OCI-LY7 (cell line): ENCODE data around the gene IMMP2L.

Experiments used
- EZH2phosphoT487 ChIP-seq: fragments of 200-600 bp; sonication (generic); IDR thresholded peaks from 2 replicates; pipeline ENCODE4 v1.6.1; 2018; ENCODE audit warnings: low read depth, borderline replicate concordance, mild to moderate bottlenecking, mixed run types, antibody characterized with exemption, low read length, moderate library complexity, mixed read lengths
- TF ChIP-seq, protein P1 (sequence below): fragments of 200-600 bp; sonication (generic); conservative IDR thresholded peaks from 2 replicates; pipeline ENCODE4 v1.5.1; 2014; ENCODE audit warnings: mild to moderate bottlenecking, antibody characterized with exemption, low read length, moderate library complexity, mixed read lengths

GRCh38 chr7:111027396-111027795 is 534.9 kb downstream of the IMMP2L start:
- TF ChIP-seq, protein P1, sequence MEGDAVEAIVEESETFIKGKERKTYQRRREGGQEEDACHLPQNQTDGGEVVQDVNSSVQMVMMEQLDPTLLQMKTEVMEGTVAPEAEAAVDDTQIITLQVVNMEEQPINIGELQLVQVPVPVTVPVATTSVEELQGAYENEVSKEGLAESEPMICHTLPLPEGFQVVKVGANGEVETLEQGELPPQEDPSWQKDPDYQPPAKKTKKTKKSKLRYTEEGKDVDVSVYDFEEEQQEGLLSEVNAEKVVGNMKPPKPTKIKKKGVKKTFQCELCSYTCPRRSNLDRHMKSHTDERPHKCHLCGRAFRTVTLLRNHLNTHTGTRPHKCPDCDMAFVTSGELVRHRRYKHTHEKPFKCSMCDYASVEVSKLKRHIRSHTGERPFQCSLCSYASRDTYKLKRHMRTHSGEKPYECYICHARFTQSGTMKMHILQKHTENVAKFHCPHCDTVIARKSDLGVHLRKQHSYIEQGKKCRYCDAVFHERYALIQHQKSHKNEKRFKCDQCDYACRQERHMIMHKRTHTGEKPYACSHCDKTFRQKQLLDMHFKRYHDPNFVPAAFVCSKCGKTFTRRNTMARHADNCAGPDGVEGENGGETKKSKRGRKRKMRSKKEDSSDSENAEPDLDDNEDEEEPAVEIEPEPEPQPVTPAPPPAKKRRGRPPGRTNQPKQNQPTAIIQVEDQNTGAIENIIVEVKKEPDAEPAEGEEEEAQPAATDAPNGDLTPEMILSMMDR = no peak
- TF ChIP-seq EZH2phosphoT487 = no peak
